Adrenal gland (tissue), 12 donors: ENCODE measurements around the gene ARHGEF39. TPM values are rescaled to one million over a fixed set of nuclear protein-coding genes. Genes with fewer than 3 reads are reported as not detected.

ENCODE experiments used
- DNase-seq, 7 donors: peaks; one replicate each; pipeline ENCODE4 v3.0.0-alpha.2; 2019 to 2020
- H3K27ac ChIP-seq, 5 donors: fragments of 200-600 bp; sonication (generic) in 4 of 5; 1 replicate in 3 of 5; 2 replicates in 2 of 5; pipeline versions ENCODE4 v1.5.1 to v1.8.0; 2016 to 2020; ENCODE audit warnings: mild to moderate bottlenecking in 1 of 5
- H3K27me3 ChIP-seq: fragments of 200-600 bp; 2 replicates; pipeline ENCODE4 v1.8.0; 2021
- H3K36me3 ChIP-seq, 2 donors: fragments of 200-600 bp; replicated peaks in 1 of 2; 1 replicate in 1 of 2; 2 replicates in 1 of 2; pipeline versions ENCODE4 v1.5.1 to v1.8.0; 2018 to 2022
- H3K4me1 ChIP-seq, 2 donors: fragments of 200-600 bp; replicated peaks in 1 of 2; 1 replicate in 1 of 2; 2 replicates in 1 of 2; pipeline versions ENCODE4 v1.5.1 to v1.8.0; 2018 to 2021
- H3K4me3 ChIP-seq, 4 donors: fragments of 200-600 bp; sonication (generic) in 3 of 4; one replicate each; pipeline ENCODE4 v1.5.1; 2016 to 2018
- H3K9me3 ChIP-seq, 3 donors: fragments of 200-600 bp; sonication (generic) in 1 of 3; replicated peaks in 1 of 3; 1 replicate in 2 of 3; 2 replicates in 1 of 3; pipeline versions ENCODE4 v1.5.1 to v1.8.0; 2016 to 2021
- CTCF ChIP-seq, 6 experiments: fragments of 450-650 bp in 4 of 6; fragments of 200-600 bp in 2 of 6; sonication (generic) in 1 of 6; IDR thresholded peaks; 1 replicate in 5 of 6; 2 replicates in 1 of 6; pipeline versions ENCODE4 v1.5.1 to v1.8.0; 2016 to 2021; ENCODE audit warnings: antibody characterized with exemption in 6 of 6, mild to moderate bottlenecking in 2 of 6, moderate library complexity in 1 of 6
- POLR2A ChIP-seq, 2 donors: fragments of 450-650 bp; IDR thresholded peaks; one replicate each; pipeline ENCODE4 v1.6.1; 2017; ENCODE audit warnings: antibody characterized with exemption in 2 of 2, mild to moderate bottlenecking in 2 of 2, moderate library complexity in 1 of 2
- WGBS, 4 donors: extraction: QIAGEN DNeasy Blood & Tissue Kit in 2 of 4; methylation state at CpG; one replicate each; pipeline versions ENCODE4 v1.1.5 to v1.1.7; 2013 to 2017; 5-methylcytosine and 5-hydroxymethylcytosine counted together
- intact Hi-C, 2 donors: fragments of 100-400 bp; cut with DNase I; formaldehyde crosslinking; loops; one replicate each; pipeline versions ENCODE4 v1.14.1 to v1.15.0; 2022 to 2023
- polyA plus RNA-seq, 3 donors: library from polyadenylated mRNA; stranded (reverse); fragments of 200-250 nt in 2 of 3; fragments of 350-450 nt in 1 of 3; fragmentation: Illumina TruSeq in 1 of 3; extraction: RNeasy Lipid Tissue Mini Kit (QIAGEN cat#74804) in 1 of 3; gene quantifications; one replicate each; pipeline ENCODE4 v1.2.3, GENCODE V29; 2013 to 2014
- total RNA-seq, 9 donors: library from RNA; depleted of rRNA in 4 of 9; stranded (reverse); fragments of >200 nt in 4 of 9; fragments of 120-200 nt in 1 of 9; fragmentation: NEBNext Ultra II Directional in 1 of 9; extraction: Animal tissue kit (Norgen Biotek cat#: 25700) in 1 of 9; gene quantifications; one replicate each; pipeline versions ENCODE4 v1.1.0 to v1.2.4, GENCODE V29; 2013 to 2023
- donor health status: healthy with polysubstance abuse.
- donor health status: Bipolar disorder and iron deficiency.
- donor health status: DM: yes; HTN: yes; CAD: no.
- donor health status: DM: no; HTN: no; CAD: no.
- donor health status: DM: no; HTN: no; CAD: no.
- donor health status: DM: yes; HTN: yes; CAD: no.

The ARHGEF39 gene
- total and polyA plus RNA-seq, 12 donors, result 0.42 to 18.4 (median 1.2) TPM

GRCh38 chr9:35712762-35713400, 47.9 kb upstream of the ARHGEF39 start:
- no peak overlapping the region for H3K27ac ChIP-seq
- intact Hi-C loops, result no loop called here
- TF ChIP-seq CTCF (IDR thresholded peaks at IDR 0.05) (no peak), POLR2A (IDR thresholded peaks at IDR 0.05) (no peak)
- no peaks in the 10 kb centered on the region for H3K27me3 ChIP-seq
- DNase-seq, result peak in 1 of 7 donors; percentile 2
- WGBS, 4 donors, result 82 to 91% (median 88%) methylated on average over 7 to 11 of the region's 11 CpGs
- H3K4me1 ChIP-seq, result no peaks in the 10 kb centered on the region
- no peak overlapping the region for H3K4me3 ChIP-seq
- peaks cover 0 to 95% of the 10 kb centered on the region in 2 donors for H3K36me3 ChIP-seq
- H3K9me3 ChIP-seq, result no peaks in the 10 kb centered on the region

GRCh38 chr9:35711501-35712428, 46.8 kb upstream of the ARHGEF39 start:
- H3K4me1 ChIP-seq, result no peaks in the 10 kb centered on the region
- H3K9me3 ChIP-seq, result no peaks in the 10 kb centered on the region
- peak in 1 of 7 donors; percentile 6 for DNase-seq
- no peak overlapping the region for H3K27ac ChIP-seq
- 83 to 88% (median 85%) methylated on average over 19 to 21 of the region's 21 CpGs for WGBS, 4 donors
- intact Hi-C loops, result no loop called here
- no peak overlapping the region for H3K4me3 ChIP-seq
- H3K36me3 ChIP-seq, result peaks cover 0 to 95% of the 10 kb centered on the region in 2 donors
- no peaks in the 10 kb centered on the region for H3K27me3 ChIP-seq
- no peak for TF ChIP-seq POLR2A (IDR thresholded peaks at IDR 0.05)
- TF ChIP-seq CTCF (IDR thresholded peaks at IDR 0.05), result no peak

DNA sequence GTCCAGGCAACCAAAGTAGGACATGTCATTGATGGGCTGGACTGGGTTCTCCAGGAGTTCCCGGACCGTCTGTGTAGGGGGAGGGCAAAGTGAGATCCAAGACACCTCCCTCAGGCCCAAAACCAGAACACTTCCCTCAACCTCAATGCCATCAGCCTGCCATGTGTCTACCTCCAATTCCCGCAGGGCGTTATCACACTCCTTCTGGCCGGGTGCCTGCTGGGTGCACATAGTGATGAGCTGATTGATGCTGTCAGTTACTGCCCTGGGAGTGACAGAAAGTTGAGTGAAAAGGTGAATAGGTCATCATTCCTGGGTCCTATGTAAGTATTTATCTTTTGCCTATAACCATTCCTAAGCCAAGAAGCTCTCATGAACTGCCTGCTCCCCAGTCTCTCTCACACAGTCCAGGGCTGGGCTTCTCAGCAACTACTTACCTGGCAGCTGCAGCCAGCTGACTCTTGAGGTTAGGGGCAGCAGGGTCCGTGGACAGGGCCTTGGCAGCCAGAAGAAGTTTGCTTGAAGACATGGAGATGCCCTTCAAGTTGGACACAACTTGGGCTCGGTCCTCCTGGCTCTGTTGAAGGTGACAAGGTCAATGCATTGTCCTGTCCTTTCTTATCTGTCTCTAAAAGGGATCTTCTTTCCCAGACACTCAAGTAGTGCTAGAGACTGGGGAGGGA, 46.0 kb upstream of the ARHGEF39 start:
- WGBS, 4 donors, result 77 to 87% (median 79%) methylated on average over 4 to 7 of the region's 7 CpGs
- H3K27ac ChIP-seq, result no peak overlapping the region
- TF ChIP-seq POLR2A (IDR thresholded peaks at IDR 0.05), result no peak
- no peak for TF ChIP-seq CTCF (IDR thresholded peaks at IDR 0.05)
- no peaks in the 10 kb centered on the region for H3K27me3 ChIP-seq
- intact Hi-C loops, result no loop called here
- DNase-seq, result peak in 1 of 7 donors; percentile 6
- H3K4me3 ChIP-seq, result no peak overlapping the region
- H3K36me3 ChIP-seq, result peaks cover 0 to 95% of the 10 kb centered on the region in 2 donors
- H3K4me1 ChIP-seq, result no peaks in the 10 kb centered on the region
- H3K9me3 ChIP-seq, result no peaks in the 10 kb centered on the region

- no peak for DNase-seq
- WGBS, 4 donors, result 92 to 98% (median 95%) methylated on average over 4 of the region's 4 CpGs
- Histone ChIP-seq H3K9me3 (no peaks in the 10 kb centered on the region), H3K27ac (no peak overlapping the region), H3K36me3 (peaks cover 0 to 95% of the 10 kb centered on the region in 2 donors), H3K4me3 (no peak overlapping the region), H3K27me3 (no peaks in the 10 kb centered on the region), H3K4me1 (no peaks in the 10 kb centered on the region)
- intact Hi-C loops, result no loop called here
- TF ChIP-seq POLR2A (IDR thresholded peaks at IDR 0.05) (no peak), CTCF (IDR thresholded peaks at IDR 0.05) (no peak)
These were observed 43.2 kb upstream of the ARHGEF39 start for GRCh38 chr9:35708146-35708545.
